Measurements from ENCODE around the gene TAPT1. TPM values are rescaled to one million over a fixed set of nuclear protein-coding genes. Genes with fewer than 3 reads are reported as not detected.

TAPT1 gene
- total and polyA plus RNA-seq, 2 of the 13 experiments (the other 11 are each of a cell fraction or from before 2014, with no cell fraction given), result 24.5 to 25.3 TPM

DNA sequence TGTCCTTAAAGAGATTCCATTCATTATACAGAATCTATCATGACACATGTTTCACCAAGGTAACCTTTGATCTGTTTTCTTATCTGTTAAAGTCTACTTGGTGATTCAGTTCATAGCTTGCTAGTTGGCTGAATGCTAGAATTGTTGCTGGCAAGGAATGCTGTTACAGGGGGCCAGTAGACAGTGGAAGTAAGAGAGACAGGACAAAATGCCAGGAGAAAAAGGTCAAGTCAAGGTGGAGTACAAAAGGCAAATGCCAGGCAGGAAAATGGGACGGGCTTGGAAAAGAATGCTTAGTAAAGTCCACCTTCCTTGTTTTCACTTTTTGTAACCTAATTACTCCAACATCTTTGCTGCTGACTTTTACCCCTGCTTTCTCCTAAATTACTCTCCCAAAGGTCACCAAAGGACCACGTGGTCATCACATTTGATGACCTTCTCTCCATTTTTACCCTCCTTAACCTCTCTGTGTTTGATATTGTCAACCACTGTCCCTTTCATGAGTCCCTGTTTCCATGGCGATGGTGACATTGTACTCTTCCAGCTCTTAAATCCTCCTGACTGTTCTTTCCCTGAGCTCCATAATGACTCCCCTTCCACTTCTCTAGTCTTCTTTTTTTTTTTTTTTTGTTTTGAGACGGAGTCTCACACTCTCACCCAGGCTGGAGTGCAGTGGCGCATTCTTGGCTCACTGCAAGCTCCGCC is 24.5 kb upstream of the TAPT1 start (continued):
- TF ChIP-seq, protein P1, sequence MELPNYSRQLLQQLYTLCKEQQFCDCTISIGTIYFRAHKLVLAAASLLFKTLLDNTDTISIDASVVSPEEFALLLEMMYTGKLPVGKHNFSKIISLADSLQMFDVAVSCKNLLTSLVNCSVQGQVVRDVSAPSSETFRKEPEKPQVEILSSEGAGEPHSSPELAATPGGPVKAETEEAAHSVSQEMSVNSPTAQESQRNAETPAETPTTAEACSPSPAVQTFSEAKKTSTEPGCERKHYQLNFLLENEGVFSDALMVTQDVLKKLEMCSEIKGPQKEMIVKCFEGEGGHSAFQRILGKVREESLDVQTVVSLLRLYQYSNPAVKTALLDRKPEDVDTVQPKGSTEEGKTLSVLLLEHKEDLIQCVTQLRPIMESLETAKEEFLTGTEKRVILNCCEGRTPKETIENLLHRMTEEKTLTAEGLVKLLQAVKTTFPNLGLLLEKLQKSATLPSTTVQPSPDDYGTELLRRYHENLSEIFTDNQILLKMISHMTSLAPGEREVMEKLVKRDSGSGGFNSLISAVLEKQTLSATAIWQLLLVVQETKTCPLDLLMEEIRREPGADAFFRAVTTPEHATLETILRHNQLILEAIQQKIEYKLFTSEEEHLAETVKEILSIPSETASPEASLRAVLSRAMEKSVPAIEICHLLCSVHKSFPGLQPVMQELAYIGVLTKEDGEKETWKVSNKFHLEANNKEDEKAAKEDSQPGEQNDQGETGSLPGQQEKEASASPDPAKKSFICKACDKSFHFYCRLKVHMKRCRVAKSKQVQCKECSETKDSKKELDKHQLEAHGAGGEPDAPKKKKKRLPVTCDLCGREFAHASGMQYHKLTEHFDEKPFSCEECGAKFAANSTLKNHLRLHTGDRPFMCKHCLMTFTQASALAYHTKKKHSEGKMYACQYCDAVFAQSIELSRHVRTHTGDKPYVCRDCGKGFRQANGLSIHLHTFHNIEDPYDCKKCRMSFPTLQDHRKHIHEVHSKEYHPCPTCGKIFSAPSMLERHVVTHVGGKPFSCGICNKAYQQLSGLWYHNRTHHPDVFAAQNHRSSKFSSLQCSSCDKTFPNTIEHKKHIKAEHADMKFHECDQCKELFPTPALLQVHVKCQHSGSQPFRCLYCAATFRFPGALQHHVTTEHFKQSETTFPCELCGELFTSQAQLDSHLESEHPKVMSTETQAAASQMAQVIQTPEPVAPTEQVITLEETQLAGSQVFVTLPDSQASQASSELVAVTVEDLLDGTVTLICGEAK (IDR thresholded peaks at IDR 0.05), result no peak
- TF ChIP-seq, protein P1 (CRISPR knock-in tag; IDR thresholded peaks at IDR 0.05), result no peak
- 0 out of 2 replicates have a peak, but pooled peaks have one; percentile 52 for TF ChIP-seq JUN (CRISPR knock-in tag; IDR thresholded peaks at IDR 0.05)
- TF ChIP-seq, protein P2, sequence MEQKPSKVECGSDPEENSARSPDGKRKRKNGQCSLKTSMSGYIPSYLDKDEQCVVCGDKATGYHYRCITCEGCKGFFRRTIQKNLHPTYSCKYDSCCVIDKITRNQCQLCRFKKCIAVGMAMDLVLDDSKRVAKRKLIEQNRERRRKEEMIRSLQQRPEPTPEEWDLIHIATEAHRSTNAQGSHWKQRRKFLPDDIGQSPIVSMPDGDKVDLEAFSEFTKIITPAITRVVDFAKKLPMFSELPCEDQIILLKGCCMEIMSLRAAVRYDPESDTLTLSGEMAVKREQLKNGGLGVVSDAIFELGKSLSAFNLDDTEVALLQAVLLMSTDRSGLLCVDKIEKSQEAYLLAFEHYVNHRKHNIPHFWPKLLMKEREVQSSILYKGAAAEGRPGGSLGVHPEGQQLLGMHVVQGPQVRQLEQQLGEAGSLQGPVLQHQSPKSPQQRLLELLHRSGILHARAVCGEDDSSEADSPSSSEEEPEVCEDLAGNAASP (CRISPR knock-in tag; IDR thresholded peaks at IDR 0.05; ENCODE audit: borderline replicate concordance), result peak; percentile 31; the same call in 1 of the 2 replicates
- no peak for TF ChIP-seq MTA1 (CRISPR knock-in tag; IDR thresholded peaks at IDR 0.05; ENCODE audit: borderline replicate concordance)
- TF ChIP-seq ZNF543 (CRISPR knock-in tag; IDR thresholded peaks at IDR 0.05), result 0 out of 2 replicates have a peak, but pooled peaks have one; percentile 30
- TF ChIP-seq RFX3 (CRISPR knock-in tag; IDR thresholded peaks at IDR 0.05), result 0 out of 2 replicates have a peak, but pooled peaks have one; percentile 43
- TF ChIP-seq, protein P3, sequence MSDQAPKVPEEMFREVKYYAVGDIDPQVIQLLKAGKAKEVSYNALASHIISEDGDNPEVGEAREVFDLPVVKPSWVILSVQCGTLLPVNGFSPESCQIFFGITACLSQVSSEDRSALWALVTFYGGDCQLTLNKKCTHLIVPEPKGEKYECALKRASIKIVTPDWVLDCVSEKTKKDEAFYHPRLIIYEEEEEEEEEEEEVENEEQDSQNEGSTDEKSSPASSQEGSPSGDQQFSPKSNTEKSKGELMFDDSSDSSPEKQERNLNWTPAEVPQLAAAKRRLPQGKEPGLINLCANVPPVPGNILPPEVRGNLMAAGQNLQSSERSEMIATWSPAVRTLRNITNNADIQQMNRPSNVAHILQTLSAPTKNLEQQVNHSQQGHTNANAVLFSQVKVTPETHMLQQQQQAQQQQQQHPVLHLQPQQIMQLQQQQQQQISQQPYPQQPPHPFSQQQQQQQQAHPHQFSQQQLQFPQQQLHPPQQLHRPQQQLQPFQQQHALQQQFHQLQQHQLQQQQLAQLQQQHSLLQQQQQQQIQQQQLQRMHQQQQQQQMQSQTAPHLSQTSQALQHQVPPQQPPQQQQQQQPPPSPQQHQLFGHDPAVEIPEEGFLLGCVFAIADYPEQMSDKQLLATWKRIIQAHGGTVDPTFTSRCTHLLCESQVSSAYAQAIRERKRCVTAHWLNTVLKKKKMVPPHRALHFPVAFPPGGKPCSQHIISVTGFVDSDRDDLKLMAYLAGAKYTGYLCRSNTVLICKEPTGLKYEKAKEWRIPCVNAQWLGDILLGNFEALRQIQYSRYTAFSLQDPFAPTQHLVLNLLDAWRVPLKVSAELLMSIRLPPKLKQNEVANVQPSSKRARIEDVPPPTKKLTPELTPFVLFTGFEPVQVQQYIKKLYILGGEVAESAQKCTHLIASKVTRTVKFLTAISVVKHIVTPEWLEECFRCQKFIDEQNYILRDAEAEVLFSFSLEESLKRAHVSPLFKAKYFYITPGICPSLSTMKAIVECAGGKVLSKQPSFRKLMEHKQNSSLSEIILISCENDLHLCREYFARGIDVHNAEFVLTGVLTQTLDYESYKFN (CRISPR knock-in tag; conservative IDR thresholded peaks at IDR 0.05), result peak; percentile 78
- TF ChIP-seq MIER2 (CRISPR knock-in tag; IDR thresholded peaks at IDR 0.05), result peak; percentile 70; the same call in 1 of the 2 replicates
- TF ChIP-seq ETV5 (CRISPR knock-in tag; IDR thresholded peaks at IDR 0.05; ENCODE audit: borderline replicate concordance), result peak; percentile 67; the same call in 1 of the 2 replicates
- TF ChIP-seq HNF4A (CRISPR knock-in tag; IDR thresholded peaks at IDR 0.05), result peak; percentile 78
- no peak for TF ChIP-seq PLRG1 (conservative IDR thresholded peaks at IDR 0.05)
- no peak for TF ChIP-seq SNAI1 (CRISPR knock-in tag; IDR thresholded peaks at IDR 0.05; ENCODE audit: borderline replicate concordance)
- TF ChIP-seq TMF1 (CRISPR knock-in tag; IDR thresholded peaks at IDR 0.05; ENCODE audit: low read depth), result no peak
- TF ChIP-seq FOXJ3 (CRISPR knock-in tag; IDR thresholded peaks at IDR 0.05; ENCODE audit: borderline replicate concordance), result 0 out of 2 replicates have a peak, but pooled peaks have one; percentile 35
- TF ChIP-seq ELF3 (CRISPR knock-in tag; IDR thresholded peaks at IDR 0.05), result peak; percentile 41; the same call in 1 of the 2 replicates

Measured in HepG2 (cell line).